GM21528 (cell line): Measurements from ENCODE around the gene PYM1.

Source experiments
- ATAC-seq: cut with Tn5 transposase; IDR thresholded peaks from one replicate; pipeline ENCODE4 v1.9.1; 2021; ENCODE audit warnings: mild to moderate bottlenecking, moderate library complexity; ENCODE audit not compliant: unreplicated experiment, low FRiP score

PYM1 gene

GRCh38 chr12:55927588-55928502, at the start of gene PYM1:
TSS of gene PYM1 (minus strand) at chr12:55927894. CDS start at chr12:55927761, 133 bp downstream.
- peak; percentile 37 for ATAC-seq

- peak; percentile 20 for ATAC-seq
These were observed 46.6 kb upstream of the PYM1 start for GRCh38 chr12:55974308-55974730.

- peak; percentile 94 for ATAC-seq
These were observed 46.1 kb upstream of the PYM1 start, which contains the start of gene RAB5B for GRCh38 chr12:55973599-55974307. TSS of gene RAB5B (plus strand) at chr12:55974078. CDS start at chr12:55986961, 12,883 bp downstream.

- ATAC-seq: no peak
These were observed 45.4 kb upstream of the PYM1 start for GRCh38 chr12:55972911-55973598.

- ATAC-seq: no peak
These were observed 44.8 kb upstream of the PYM1 start for GRCh38 chr12:55972456-55972855.

GRCh38 chr12:55972042-55972441, 44.3 kb upstream of the PYM1 start:
- ATAC-seq: no peak

GRCh38 chr12:55970775-55971174, 43.1 kb upstream of the PYM1 start:
- no peak for ATAC-seq

- ATAC-seq: no peak
These were observed 41.7 kb upstream of the PYM1 start for GRCh38 chr12:55969356-55969755.

- peak; percentile 90 for ATAC-seq
These were observed 39.0 kb upstream of the PYM1 start, which contains the start of gene CDK2 for GRCh38 chr12:55966408-55967281. TSS of gene CDK2 (plus strand) at chr12:55966830. CDS start at chr12:55967009, 179 bp downstream.

GRCh38 chr12:55965941-55966407, 38.3 kb upstream of the PYM1 start, which contains the start of gene PMEL:
TSS of gene PMEL (minus strand) at chr12:55966042. CDS start at chr12:55966011, 31 bp downstream.
- no peak for ATAC-seq

- ATAC-seq: no peak
These were observed 37.5 kb upstream of the PYM1 start for GRCh38 chr12:55965240-55965639.

GRCh38 chr12:55963760-55964159, 36.1 kb upstream of the PYM1 start:
- no peak for ATAC-seq

GRCh38 chr12:55957106-55957859, 29.6 kb upstream of the PYM1 start:
- ATAC-seq: no peak

- no peak for ATAC-seq
These were observed 28.3 kb upstream of the PYM1 start for GRCh38 chr12:55955800-55956508.

GRCh38 chr12:55955344-55955743, 27.6 kb upstream of the PYM1 start:
- ATAC-seq: no peak

GRCh38 chr12:55946553-55946952, 18.9 kb upstream of the PYM1 start:
- no peak for ATAC-seq

GRCh38 chr12:55942577-55943136, 15.0 kb upstream of the PYM1 start:
- ATAC-seq: no peak

GRCh38 chr12:55942055-55942454, 14.4 kb upstream of the PYM1 start:
- ATAC-seq: no peak
